HG03442 (cell line): ENCODE data around the gene PAQR3.

Experiments used
- ATAC-seq: cut with Tn5 transposase; IDR thresholded peaks from one replicate; pipeline ENCODE4 v1.9.1; 2021; ENCODE audit warnings: mild to moderate bottlenecking, moderate library complexity; ENCODE audit not compliant: unreplicated experiment

The PAQR3 gene

GRCh38 chr4:78938868-78939666 lies at the start of gene PAQR3:
PAQR3 (minus strand) TSS chr4:78939438; CDS start chr4:78939224, 214 bp downstream.
- peak; percentile 97 for ATAC-seq

DNA sequence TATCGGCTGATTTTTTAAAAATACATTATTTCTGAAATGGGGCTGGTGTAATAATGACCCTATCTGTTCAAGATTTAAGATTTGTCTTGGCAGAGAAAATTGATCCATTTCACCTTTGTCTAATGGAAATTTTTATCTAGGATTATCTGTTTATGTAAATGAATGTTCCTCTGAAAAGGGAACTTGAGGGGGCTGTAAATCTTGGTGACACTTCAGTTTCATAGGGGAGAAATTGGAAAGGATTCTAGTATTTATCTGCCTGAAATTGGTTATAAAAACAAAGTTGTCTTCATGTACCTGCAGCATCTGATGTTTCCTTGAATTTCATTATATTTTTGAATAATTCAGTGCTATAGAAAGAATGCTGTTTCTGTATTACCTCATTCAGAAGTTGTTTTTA lies 48.4 kb upstream of the PAQR3 start:
- no peak for ATAC-seq

DNA sequence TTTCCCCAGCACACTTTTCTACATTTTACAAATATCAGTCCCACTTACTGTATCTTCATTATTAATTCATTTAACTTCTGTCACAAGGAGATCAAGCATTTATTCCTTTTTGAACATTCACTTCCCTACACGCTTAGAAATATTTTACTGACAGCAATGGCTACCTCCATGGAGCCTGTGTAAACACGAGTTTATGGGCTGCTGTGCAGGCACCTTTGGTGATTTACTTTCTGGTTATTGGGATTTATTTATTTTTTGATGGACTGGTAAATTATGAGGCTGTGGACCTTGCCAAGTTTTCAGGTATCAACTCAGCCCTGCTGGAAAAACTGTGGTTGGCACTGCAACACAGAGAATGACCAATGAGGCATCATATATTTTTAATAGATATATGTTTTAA lies 45.4 kb upstream of the PAQR3 start:
- no peak for ATAC-seq

DNA sequence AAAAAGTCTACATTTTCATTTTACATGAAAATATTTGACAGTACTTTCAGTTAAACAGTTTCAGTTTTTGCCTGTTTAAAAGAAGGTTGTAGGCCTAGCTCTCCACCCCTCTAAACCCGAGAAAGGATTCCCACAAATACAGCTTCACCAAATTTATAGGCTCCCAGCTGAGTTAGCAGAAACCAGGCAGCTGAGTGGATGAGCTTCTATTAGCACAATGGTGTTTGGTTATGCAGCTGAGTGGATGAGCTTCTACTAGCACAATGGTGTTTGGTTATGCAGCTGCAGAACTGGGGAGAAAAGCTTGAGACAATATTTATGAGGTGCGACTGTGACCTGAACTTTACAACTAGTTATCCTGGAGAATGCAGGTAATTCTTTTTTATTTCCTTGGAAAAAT lies 36.6 kb upstream of the PAQR3 start:
- ATAC-seq: no peak

GRCh38 chr4:78971776-78972175 lies 32.5 kb upstream of the PAQR3 start:
- no peak for ATAC-seq

DNA sequence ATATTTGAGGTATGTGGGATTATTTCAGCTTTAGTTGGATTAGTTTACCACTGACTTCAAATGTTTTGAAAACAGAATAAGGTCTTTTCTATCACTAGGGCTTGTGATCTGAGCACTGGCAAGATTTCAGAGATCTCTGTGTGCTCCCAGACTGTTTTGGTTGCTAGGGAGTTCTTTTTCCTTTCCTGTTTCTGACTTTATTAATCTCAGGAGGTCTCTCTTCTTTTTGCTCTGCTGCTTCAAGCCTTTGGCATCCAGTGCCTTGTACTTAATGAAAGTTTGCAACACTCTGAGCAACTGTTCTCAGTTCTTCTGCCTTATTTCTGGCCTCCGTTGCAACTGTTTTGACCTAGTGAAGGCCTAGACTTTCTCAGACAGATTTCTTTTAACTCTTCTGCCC lies 32.1 kb upstream of the PAQR3 start:
- no peak for ATAC-seq

DNA sequence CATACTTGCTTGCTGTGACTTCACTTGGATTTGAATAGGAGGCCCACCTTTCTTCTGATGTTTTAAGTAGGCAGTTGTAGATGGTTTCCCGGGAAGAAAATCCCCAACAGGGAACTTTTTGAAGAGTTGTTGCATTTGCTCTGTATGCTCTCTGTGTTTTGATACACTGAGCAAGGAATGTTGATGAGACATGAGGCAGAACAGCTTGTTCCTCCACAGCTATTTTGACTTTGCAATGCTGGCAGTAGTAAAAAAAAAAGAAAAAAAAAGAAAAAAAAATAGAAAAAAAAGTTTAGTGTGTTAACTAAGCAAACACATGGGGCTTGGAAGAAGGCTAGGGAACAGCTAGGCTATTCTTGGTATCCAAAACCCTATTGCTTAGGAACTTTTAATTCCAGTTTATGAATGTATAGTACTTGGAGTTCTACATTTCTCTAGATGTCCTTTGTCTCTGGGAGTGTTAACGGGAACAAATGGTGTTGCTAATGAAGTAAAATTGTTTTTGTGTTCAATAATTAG lies 23.4 kb upstream of the PAQR3 start:
- no peak for ATAC-seq

DNA sequence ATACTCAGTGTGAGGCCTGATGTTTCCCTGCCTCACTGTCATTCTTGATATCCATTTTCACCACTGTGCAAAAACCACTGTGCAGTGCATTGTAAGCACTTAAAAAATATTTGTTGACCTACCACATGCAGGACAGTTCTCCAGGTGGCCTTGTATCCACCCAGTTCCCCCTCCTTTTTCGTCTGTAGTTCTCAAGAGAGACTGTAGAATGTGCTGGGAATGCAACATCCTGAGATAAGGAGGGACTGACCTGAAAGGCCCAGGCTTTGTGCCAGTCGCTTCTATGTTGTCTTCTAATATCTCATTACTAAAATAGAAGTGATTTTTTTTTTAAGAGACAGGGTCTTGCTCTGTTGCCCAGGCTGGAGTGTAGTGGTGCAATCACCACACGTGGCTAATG lies 21.7 kb upstream of the PAQR3 start:
- ATAC-seq: no peak

DNA sequence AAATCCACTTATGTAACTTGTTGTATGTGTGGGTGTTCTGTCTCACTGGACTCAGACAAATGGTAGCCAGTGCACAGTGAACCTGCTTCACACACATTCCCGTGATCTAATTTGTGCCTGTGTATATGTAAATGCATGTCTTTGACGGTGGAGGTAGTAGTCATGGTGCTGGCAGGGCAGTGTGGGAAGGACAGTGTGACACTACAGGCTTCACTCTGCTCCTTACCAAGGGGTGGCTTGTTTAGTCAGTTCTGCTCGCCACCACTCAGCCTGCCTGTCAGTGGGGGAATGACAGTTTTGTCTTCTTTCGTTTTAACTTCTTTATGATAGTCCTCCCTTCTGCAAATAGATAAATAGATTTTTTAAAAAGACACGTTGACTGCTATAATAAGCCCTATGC lies 17.7 kb upstream of the PAQR3 start:
- no peak for ATAC-seq

DNA sequence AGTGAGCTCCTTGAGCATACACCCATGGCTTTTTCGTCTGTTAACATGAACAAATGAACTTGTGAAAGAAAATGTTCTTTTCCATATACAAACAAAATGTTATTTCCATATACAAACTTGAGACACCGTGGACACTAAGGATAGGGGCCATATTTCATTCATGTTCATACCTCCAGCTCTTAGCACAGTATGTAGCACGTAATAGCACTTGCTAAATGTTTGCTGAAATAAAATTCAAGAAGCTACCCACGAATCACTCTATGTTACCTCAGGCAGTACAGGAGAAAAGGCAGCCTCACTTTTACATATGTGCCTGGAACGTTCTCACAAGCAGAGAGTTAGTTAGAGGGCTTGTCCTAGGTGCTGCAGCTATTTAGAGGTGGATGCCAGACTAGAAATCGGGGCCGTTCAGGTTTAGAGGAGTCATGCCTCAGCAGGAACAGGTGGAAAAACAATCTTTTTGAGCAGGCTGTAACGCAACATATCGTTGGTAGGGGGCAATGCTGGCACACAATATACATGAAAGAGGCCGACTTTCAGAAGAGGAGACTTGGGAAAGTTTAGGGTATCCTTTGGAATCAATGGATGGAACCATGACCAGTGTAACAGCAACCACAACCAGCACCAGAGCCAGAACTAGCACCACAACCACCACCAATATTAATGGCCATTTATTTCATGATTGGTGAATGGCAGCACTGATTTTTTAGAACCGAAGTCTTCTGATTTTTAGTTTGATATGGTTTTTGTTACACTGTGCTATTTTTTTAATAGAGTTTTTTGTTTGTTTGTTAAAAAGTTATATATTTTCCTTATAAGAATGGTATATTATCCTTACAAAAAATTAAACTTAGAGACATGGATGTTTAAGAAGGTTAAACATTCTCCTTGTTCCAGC lies 14.8 kb upstream of the PAQR3 start:
- no peak for ATAC-seq

GRCh38 chr4:78953231-78953630 lies 14.0 kb upstream of the PAQR3 start:
- ATAC-seq: no peak

DNA sequence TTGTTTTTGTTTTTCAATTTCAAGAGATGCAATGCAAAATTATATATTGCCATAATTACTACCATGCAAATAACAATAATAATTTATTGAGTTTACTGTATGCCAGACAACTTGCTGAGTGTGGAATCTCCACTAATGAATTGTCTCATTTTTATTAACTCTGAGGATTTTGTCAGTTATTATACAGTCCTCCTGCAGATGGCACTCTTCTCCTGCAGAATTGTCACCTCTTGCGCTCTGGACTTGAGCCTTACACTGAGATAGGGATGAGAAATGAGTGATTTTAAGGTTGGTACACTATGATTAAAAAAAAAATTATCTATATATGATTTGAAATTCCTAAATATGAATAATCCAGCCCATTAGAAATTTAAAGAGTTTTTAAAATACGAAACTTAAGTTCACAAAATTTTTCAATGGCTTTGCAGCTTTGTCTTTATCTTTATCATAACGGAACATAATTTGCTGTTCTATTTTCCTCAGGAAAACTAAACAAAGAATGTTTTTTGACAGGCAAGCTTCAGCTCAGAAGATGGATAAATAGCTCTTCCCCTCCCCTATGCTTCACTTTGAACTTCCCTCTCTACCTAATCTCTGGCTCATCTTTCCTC lies 12.7 kb upstream of the PAQR3 start:
- peak; percentile 78 for ATAC-seq

DNA sequence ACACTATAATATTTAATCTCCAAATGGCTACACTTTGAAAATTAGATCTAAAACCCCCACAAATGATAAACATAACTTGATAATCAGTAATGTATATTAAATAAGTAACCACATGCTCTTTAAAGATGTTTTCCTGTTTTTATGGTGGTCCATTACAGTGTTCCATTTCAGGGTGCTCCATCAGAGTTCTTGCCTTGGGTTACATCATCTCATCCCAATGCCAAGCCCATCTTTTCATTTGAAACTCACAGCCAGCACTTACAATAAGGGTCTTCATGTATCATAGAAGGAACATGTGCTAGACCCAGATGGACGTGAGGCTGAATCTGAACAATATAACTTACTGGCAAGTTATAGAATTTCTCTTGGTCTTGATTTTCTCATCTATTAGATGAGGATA lies 10.5 kb upstream of the PAQR3 start:
- no peak for ATAC-seq

GRCh38 chr4:78945651-78946179 lies 6.5 kb upstream of the PAQR3 start:
- ATAC-seq: no peak

DNA sequence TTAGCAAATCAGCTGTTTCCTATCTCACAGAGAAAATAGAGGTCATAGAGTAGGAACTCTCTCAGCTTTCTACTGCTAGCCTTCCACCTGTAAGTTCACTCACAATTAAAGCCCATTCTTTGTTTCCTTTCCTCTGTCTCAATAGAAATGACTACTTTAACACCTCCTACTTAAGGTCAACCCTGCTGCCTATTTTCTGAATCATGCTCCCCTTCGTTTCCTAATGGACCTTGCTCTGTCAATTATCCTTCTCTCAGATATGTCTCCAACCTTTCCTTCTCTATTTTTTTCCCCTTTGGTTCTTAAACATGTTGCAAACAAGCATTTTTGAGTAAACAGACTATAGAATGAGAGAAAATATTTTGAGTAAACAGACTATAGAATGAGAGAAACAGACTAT lies 5.1 kb upstream of the PAQR3 start:
- no peak for ATAC-seq

DNA sequence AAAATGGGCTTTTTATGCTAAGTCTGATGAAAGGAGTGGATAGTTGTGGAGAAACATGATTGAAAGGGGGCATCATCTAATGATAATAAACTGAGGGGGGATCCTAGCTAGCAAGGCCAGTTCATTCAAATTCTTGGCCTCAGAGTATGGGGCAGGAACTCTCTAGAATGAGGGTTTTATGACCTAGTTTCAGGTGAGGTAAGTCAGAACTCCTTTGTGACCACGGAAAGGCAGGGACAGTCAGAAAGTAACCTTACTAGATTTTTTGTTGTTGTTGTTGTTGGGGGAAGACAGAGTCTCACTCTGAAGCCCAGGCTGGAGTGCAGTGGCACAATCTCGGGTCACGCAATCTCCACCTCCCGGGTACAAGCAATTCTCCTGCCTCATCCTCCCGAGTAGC lies 1.5 kb upstream of the PAQR3 start:
- no peak for ATAC-seq

- ATAC-seq: peak; percentile 15
These were observed 400 bp upstream of the PAQR3 start for GRCh38 chr4:78939667-78940008.

GRCh38 chr4:78938474-78938867 lies 767 bp downstream of the PAQR3 start:
- no peak for ATAC-seq

- no peak for ATAC-seq
These were observed 1.4 kb downstream of the PAQR3 start for GRCh38 chr4:78937837-78938236.

- ATAC-seq: no peak
These were observed 2.2 kb downstream of the PAQR3 start for GRCh38 chr4:78936989-78937388.

- ATAC-seq: no peak
These were observed 9.1 kb downstream of the PAQR3 start for GRCh38 chr4:78930016-78930629.
